Measurements from ENCODE around the gene CRPPA. TPM values are rescaled to one million over a fixed set of nuclear protein-coding genes. Genes with fewer than 3 reads are reported as not detected.

Gene CRPPA
- total and polyA plus RNA-seq, 2 of the 13 experiments (the other 11 are each of a cell fraction or from before 2014, with no cell fraction given) = 0.16 to 1.3 TPM

DNA sequence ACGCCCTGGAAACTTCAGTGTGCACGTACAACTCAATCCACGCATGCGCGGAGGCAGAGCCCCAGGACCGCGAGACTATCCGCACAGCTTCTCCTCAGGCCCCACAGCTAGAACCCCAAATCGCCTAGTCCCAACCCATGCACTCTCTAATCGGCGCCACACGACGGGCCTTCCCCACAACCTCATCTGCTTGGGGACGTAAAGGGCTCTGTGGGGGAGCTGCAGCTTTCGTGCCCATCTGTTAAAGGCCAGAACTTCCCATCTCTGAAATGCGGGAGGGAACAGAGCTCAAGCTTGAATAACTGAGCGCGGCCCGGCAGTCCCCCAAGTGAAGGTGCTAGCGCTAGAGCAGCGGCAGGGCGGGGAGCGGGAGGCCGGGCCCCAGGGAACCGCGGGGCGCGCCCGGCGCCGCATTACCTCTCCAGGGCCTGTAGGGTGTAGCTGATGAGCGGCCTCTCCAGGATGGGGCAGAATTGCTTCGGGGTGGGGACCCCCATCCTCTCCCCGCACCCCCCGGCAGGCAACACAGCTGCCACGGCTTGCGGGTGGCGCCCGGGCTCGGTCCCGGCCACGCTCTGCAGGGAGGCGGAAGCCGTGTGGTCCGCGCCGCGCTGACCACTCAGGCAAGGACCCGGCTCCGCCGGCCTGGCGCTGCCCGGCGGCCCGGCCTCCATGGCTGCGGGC lies 547 bp downstream of the CRPPA start (continued):
- TF ChIP-seq, protein P1, sequence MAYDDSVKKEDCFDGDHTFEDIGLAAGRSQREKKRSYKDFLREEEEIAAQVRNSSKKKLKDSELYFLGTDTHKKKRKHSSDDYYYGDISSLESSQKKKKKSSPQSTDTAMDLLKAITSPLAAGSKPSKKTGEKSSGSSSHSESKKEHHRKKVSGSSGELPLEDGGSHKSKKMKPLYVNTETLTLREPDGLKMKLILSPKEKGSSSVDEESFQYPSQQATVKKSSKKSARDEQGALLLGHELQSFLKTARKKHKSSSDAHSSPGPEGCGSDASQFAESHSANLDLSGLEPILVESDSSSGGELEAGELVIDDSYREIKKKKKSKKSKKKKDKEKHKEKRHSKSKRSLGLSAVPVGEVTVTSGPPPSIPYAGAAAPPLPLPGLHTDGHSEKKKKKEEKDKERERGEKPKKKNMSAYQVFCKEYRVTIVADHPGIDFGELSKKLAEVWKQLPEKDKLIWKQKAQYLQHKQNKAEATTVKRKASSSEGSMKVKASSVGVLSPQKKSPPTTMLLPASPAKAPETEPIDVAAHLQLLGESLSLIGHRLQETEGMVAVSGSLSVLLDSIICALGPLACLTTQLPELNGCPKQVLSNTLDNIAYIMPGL (CRISPR knock-in tag; IDR thresholded peaks at IDR 0.05; ENCODE audit: borderline replicate concordance in 1 of 2, low read depth in 1 of 2) = peak; percentile 48 to 70; a peak in 2 of 4 replicates
- TF ChIP-seq, protein P2, sequence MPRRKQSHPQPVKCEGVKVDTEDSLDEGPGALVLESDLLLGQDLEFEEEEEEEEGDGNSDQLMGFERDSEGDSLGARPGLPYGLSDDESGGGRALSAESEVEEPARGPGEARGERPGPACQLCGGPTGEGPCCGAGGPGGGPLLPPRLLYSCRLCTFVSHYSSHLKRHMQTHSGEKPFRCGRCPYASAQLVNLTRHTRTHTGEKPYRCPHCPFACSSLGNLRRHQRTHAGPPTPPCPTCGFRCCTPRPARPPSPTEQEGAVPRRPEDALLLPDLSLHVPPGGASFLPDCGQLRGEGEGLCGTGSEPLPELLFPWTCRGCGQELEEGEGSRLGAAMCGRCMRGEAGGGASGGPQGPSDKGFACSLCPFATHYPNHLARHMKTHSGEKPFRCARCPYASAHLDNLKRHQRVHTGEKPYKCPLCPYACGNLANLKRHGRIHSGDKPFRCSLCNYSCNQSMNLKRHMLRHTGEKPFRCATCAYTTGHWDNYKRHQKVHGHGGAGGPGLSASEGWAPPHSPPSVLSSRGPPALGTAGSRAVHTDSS (CRISPR knock-in tag; conservative IDR thresholded peaks at IDR 0.05) = no peak
- TF ChIP-seq SPEN (CRISPR knock-in tag; IDR thresholded peaks at IDR 0.05; ENCODE audit: low read depth) (peak; percentile 59), HOXA7 (CRISPR knock-in tag; IDR thresholded peaks at IDR 0.05) (no peak), ZNF781 (CRISPR knock-in tag; IDR thresholded peaks at IDR 0.05; ENCODE audit: borderline replicate concordance, not compliant biosample characterization) (peak; percentile 80), TOE1 (CRISPR knock-in tag; IDR thresholded peaks at IDR 0.05) (peak; percentile 31; the same call in 1 of the 2 replicates), PHF20 (CRISPR knock-in tag; IDR thresholded peaks at IDR 0.05) (peak; percentile 39), ARHGAP35 (CRISPR knock-in tag; IDR thresholded peaks at IDR 0.05; ENCODE audit: borderline replicate concordance) (no peak), GTF3A (CRISPR knock-in tag; conservative IDR thresholded peaks at IDR 0.05) (0 out of 2 replicates have a peak, but pooled peaks have one; percentile 25), KLF11 (CRISPR knock-in tag; IDR thresholded peaks at IDR 0.05) (peak; percentile 60; the same call in 1 of the 2 replicates), ZNF431 (CRISPR knock-in tag; IDR thresholded peaks at IDR 0.05; ENCODE audit: borderline replicate concordance, low read depth) (peak; percentile 53; the same call in 1 of the 2 replicates), ZNF451 (CRISPR knock-in tag; IDR thresholded peaks at IDR 0.05) (0 out of 2 replicates have a peak, but pooled peaks have one; percentile 8), YEATS4 (CRISPR knock-in tag; IDR thresholded peaks at IDR 0.05; ENCODE audit: borderline replicate concordance) (peak; percentile 60; the same call in 1 of the 2 replicates), ZNF883 (CRISPR knock-in tag; IDR thresholded peaks at IDR 0.05; ENCODE audit: not compliant biosample characterization) (peak; percentile 42), GATAD1 (CRISPR knock-in tag; IDR thresholded peaks at IDR 0.05) (peak; percentile 48), FOXC1 (CRISPR knock-in tag; IDR thresholded peaks at IDR 0.05; ENCODE audit: borderline replicate concordance) (0 out of 2 replicates have a peak, but pooled peaks have one; percentile 23), KMT2B (CRISPR knock-in tag; IDR thresholded peaks at IDR 0.05) (peak; percentile 37; the same call in 1 of the 2 replicates)
- TF ChIP-seq, protein P3, sequence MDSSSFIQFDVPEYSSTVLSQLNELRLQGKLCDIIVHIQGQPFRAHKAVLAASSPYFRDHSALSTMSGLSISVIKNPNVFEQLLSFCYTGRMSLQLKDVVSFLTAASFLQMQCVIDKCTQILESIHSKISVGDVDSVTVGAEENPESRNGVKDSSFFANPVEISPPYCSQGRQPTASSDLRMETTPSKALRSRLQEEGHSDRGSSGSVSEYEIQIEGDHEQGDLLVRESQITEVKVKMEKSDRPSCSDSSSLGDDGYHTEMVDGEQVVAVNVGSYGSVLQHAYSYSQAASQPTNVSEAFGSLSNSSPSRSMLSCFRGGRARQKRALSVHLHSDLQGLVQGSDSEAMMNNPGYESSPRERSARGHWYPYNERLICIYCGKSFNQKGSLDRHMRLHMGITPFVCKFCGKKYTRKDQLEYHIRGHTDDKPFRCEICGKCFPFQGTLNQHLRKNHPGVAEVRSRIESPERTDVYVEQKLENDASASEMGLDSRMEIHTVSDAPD (CRISPR knock-in tag; IDR thresholded peaks at IDR 0.05) = no peak
- TF ChIP-seq, protein P4, sequence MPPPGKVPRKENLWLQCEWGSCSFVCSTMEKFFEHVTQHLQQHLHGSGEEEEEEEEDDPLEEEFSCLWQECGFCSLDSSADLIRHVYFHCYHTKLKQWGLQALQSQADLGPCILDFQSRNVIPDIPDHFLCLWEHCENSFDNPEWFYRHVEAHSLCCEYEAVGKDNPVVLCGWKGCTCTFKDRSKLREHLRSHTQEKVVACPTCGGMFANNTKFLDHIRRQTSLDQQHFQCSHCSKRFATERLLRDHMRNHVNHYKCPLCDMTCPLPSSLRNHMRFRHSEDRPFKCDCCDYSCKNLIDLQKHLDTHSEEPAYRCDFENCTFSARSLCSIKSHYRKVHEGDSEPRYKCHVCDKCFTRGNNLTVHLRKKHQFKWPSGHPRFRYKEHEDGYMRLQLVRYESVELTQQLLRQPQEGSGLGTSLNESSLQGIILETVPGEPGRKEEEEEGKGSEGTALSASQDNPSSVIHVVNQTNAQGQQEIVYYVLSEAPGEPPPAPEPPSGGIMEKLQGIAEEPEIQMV (CRISPR knock-in tag; IDR thresholded peaks at IDR 0.05; ENCODE audit: low read depth) = peak; percentile 7; the same call in 1 of the 2 replicates
- TF ChIP-seq, protein P5, sequence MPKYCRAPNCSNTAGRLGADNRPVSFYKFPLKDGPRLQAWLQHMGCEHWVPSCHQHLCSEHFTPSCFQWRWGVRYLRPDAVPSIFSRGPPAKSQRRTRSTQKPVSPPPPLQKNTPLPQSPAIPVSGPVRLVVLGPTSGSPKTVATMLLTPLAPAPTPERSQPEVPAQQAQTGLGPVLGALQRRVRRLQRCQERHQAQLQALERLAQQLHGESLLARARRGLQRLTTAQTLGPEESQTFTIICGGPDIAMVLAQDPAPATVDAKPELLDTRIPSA (CRISPR knock-in tag; IDR thresholded peaks at IDR 0.05; ENCODE audit: borderline replicate concordance) = peak; percentile 75; the same call in 1 of the 2 replicates
